Measurements from ENCODE around the gene RBM20.

The RBM20 gene

GRCh38 chr10:110737886-110738634 is 93.9 kb downstream of the RBM20 start:
- H3K4me3 ChIP-seq (replicated peaks; ENCODE audit: low read depth, low read length) = no peak overlapping the region
- TF ChIP-seq CTCF (IDR thresholded peaks at IDR 0.05; ENCODE audit: low read depth, low read length, missing control alignments) = no peak
- DNase-seq (ENCODE audit: extremely low read depth, low read depth) = no peak

- no peak for TF ChIP-seq CTCF (IDR thresholded peaks at IDR 0.05; ENCODE audit: low read depth, low read length, missing control alignments)
- DNase-seq (ENCODE audit: extremely low read depth, low read depth) = no peak
- H3K4me3 ChIP-seq (replicated peaks; ENCODE audit: low read depth, low read length) = no peak overlapping the region
Measured at GRCh38 chr10:110739811-110740271, 95.7 kb downstream of the RBM20 start.

GRCh38 chr10:110742801-110743200 is 98.7 kb downstream of the RBM20 start:
- no peak overlapping the region for H3K4me3 ChIP-seq (replicated peaks; ENCODE audit: low read depth, low read length)
- no peak for DNase-seq (ENCODE audit: extremely low read depth, low read depth)
- no peak for TF ChIP-seq CTCF (IDR thresholded peaks at IDR 0.05; ENCODE audit: low read depth, low read length, missing control alignments)

GRCh38 chr10:110744782-110745181 is 100.6 kb downstream of the RBM20 start:
- no peak overlapping the region for H3K4me3 ChIP-seq (replicated peaks; ENCODE audit: low read depth, low read length)
- DNase-seq (ENCODE audit: extremely low read depth, low read depth) = no peak

GRCh38 chr10:110746254-110746826 is 102.2 kb downstream of the RBM20 start:
- no peak overlapping the region for H3K4me3 ChIP-seq (replicated peaks; ENCODE audit: low read depth, low read length)
- peak; percentile 75 for TF ChIP-seq CTCF (IDR thresholded peaks at IDR 0.05; ENCODE audit: low read depth, low read length, missing control alignments)
- DNase-seq (ENCODE audit: extremely low read depth, low read depth) = peak; percentile 45

More at GRCh38 chr10:110744782-110745181, 100.6 kb downstream of the RBM20 start:
- TF ChIP-seq CTCF (IDR thresholded peaks at IDR 0.05; ENCODE audit: low read depth, low read length, missing control alignments) = no peak

- no peak for DNase-seq (ENCODE audit: extremely low read depth, low read depth)
- no peak for TF ChIP-seq CTCF (IDR thresholded peaks at IDR 0.05; ENCODE audit: low read depth, low read length, missing control alignments)
- no peak overlapping the region for H3K4me3 ChIP-seq (replicated peaks; ENCODE audit: low read depth, low read length)
Measured at GRCh38 chr10:110746969-110747608, 103.0 kb downstream of the RBM20 start.
